Breast epithelium (tissue), 3 donors: ENCODE results near the gene THBS1.

ENCODE experiments used
- CTCF ChIP-seq, 3 donors: fragments of 450-650 bp; IDR thresholded peaks; one replicate each; pipeline ENCODE4 v1.5.1; 2016 to 2017; ENCODE audit warnings: antibody characterized with exemption in 3 of 3, mild to moderate bottlenecking in 3 of 3, moderate library complexity in 3 of 3
- POLR2A ChIP-seq: fragments of 450-650 bp; IDR thresholded peaks from one replicate; pipeline ENCODE4 v1.6.1; 2016; ENCODE audit warnings: antibody characterized with exemption, mild to moderate bottlenecking, moderate library complexity

GRCh38 chr15:39583596-39584265 is 2.9 kb downstream of the THBS1 start:
- TF ChIP-seq CTCF (IDR thresholded peaks at IDR 0.05) = no peak
- no peak for TF ChIP-seq POLR2A
